ENCODE results near the gene SEC24D.
A peak's percentile ranks its signal among the peaks of the same experiment; 100 is the strongest.

The SEC24D gene

DNA sequence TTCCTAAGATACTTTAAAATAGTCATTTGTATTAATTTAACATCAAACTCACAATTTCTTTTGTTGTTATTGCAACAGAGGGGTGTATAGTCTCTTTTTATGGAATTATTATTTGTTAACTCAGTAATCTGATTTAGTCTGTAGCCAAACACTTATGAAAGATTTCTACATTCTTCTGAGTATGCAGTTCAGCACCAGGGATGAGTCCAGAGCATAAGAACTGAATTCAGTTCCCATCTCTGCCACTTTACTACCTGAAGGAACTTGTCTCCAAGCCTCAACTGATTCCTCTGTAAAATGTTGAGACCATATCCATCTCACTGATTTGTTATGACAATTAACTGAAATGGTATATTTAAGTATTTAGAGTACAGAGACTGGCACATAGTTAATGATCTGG lies 105.2 kb downstream of the SEC24D start:
- DNase-seq (ENCODE audit: extremely low read depth in 1 of 2, low read depth in 1 of 2): no peak

DNA sequence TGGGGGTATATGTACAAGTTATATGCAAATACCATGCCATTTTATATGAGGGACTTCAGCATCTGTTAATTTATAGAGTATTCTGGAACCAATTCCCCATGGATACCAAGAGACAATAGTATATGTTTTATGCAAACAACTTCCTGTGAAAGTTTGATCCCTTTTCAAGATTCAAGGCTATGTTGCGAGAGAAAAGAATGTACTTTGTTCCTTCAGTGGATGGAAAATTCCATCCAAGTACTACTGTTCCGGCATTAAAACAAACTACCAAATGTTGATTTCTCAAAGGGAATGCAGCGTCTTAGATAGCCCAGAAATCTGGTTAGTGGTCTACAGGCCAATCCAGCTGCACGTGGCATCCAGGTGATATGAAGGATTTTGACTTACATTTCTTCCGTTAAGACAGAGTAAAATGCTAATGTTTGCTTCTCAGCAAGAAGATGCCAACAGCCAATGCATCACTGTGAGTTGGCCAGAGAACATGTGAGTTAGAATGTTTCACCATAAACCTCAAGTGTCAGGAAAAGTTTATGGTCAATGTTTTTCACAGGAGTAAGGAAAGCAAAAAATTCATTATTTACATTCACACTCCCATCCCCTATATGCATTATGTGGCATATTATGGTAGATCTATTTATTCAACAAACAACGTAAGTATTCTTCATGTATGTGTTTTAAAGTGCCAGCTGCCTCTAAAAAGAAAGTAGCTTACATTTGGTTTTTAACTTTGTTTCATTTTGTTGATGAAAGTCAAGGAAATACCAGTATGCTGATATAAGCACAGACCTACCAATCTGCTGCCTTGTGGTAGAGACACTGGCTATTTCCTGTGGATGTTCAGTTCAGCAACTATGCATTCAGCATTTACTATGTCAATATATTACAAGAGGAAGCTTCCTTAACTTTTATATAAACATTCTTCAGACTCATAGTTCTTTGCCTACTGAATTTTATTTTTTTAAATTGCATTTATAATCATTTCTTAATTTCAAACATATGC lies 106.3 kb downstream of the SEC24D start:
- no peak for DNase-seq (ENCODE audit: extremely low read depth in 1 of 2, low read depth in 1 of 2)

- DNase-seq (ENCODE audit: extremely low read depth in 1 of 2, low read depth in 1 of 2): no peak
Observed at GRCh38 chr4:118727360-118727759, 108.6 kb downstream of the SEC24D start.

GRCh38 chr4:118723369-118723768 lies 112.6 kb downstream of the SEC24D start:
- DNase-seq (ENCODE audit: extremely low read depth in 1 of 2, low read depth in 1 of 2): no peak

GRCh38 chr4:118721752-118722151 lies 114.2 kb downstream of the SEC24D start:
- no peak for DNase-seq (ENCODE audit: extremely low read depth in 1 of 2, low read depth in 1 of 2)

DNA sequence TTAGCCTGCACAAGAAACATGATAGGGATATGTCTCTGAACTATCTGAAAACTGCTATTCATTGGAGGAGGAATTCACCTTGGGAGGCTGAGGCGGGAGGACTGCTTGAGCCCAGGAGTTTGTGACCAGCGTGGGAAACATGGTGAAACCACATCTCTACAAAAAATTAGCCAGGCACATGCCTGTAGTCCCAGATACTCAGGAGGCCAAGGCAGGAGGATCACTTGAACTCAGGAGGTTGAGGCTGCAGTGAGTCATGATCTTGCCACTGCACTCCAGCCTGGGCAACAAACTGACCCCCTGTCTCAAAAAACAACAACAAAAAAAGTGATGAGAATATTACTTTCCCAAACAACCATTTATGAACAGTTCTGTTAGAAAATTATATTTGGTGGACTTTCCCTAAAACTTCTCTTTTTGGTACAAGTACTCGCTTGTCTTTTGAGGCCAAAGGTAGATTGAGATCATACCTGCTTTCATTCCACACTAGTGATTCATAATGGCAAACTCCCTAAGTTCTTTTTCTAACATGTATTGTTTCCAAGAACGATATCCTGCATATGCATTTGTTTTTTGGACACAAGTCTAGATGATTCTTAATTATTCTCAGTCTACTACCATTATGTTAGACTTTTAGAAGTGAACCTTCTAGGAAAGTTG lies 117.3 kb downstream of the SEC24D start:
- DNase-seq (ENCODE audit: extremely low read depth in 1 of 2, low read depth in 1 of 2): no peak

GRCh38 chr4:118716304-118716703 lies 119.6 kb downstream of the SEC24D start:
- no peak for DNase-seq (ENCODE audit: extremely low read depth in 1 of 2, low read depth in 1 of 2)

GRCh38 chr4:118714682-118715081 lies 121.2 kb downstream of the SEC24D start:
- no peak for DNase-seq (ENCODE audit: extremely low read depth in 1 of 2, low read depth in 1 of 2)

GRCh38 chr4:118712872-118713271 lies 123.1 kb downstream of the SEC24D start:
- no peak for DNase-seq (ENCODE audit: extremely low read depth in 1 of 2, low read depth in 1 of 2)

DNA sequence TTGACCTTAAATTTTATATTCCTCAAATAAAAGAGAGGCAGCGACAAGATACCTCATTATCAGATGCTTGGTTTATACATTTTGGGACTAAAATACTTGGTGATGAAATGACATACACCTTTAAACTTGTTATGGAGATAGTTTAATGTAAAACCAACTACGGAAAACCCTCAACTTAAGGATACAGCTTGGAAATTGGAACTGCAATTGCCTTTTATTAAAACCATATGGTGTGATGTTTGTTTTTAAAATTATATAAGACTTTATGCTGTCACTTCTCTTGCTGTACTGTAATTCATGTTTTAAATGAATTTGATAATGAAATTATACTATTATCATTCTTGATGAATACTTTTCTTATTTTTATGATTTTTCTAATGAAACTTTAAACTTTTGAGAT lies 124.9 kb downstream of the SEC24D start:
- DNase-seq (ENCODE audit: extremely low read depth in 1 of 2, low read depth in 1 of 2): no peak

DNA sequence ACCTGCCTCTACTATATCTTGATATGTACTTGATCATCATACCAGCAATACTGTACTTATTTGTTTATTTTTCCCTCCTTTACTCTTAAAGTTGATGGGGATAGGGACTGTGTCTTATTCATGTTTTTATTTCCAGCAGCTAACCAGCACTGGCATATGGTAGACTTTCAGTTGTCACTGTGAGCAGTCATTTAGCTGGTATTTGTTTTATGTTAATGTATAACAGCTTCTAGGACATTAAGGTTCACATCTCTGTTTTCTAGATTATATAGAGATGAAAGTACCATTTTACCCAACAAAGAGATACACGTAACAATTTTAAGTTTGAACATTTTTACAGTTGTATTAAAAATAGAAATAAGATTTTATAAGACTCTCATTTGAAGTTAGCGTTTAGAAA lies 132.8 kb downstream of the SEC24D start:
- DNase-seq (ENCODE audit: extremely low read depth in 1 of 2, low read depth in 1 of 2): no peak

DNA sequence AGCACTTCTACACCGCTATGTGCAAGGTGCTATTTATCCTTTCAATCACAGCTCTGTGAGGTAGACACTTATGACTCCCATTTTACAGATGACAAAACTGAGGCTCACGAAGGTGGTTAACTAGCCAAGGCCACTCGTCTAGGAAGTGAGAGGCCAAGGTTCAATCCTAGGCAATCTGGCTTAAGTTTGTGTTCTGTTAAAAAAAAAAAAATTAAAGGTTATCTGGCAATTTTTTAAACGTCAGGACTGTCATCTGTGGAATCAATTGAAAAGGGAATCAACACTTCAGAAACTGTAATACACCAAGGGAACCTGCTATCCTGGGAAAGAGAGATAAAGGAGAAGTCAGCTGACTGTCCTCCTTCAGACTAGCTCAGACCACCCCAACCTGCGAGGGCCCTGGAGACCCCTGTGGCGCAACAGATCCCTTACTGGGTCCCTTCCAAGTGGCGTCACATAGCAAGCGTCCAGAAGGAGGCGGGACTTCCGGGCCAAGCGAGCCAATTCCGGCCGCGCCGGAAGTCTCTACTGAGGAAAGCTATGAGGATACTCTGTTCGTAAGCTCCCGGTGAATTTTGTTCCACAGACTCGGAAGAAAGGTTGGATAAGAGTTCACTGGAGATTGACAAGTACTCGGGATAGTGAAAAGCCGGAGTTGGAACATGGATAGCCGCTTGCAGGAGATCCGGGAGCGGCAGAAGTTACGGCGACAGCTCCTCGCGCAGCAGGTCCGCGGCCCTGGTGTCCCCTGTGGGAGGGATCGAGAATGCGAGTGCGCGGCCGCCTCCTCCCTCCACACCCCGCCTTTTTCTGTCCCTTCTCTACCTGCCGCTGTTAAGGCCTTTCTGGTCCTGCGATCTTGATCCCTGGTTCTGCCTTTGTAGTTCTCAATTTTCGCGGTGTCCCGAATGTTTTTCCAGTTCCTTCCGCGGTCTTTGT lies 150.8 kb downstream of the SEC24D start, which contains the start of gene METTL14:
Gene METTL14, plus strand, starts transcription at position 520 of the 939 bp plus-strand sequence. Its CDS starts 143 bp downstream, at position 663.
- peak; percentile 54 to 77 for DNase-seq (ENCODE audit: extremely low read depth in 1 of 2, low read depth in 1 of 2)

- no peak for DNase-seq (ENCODE audit: extremely low read depth in 1 of 2, low read depth in 1 of 2)
Observed at GRCh38 chr4:118683513-118683912, 152.4 kb downstream of the SEC24D start.

DNA sequence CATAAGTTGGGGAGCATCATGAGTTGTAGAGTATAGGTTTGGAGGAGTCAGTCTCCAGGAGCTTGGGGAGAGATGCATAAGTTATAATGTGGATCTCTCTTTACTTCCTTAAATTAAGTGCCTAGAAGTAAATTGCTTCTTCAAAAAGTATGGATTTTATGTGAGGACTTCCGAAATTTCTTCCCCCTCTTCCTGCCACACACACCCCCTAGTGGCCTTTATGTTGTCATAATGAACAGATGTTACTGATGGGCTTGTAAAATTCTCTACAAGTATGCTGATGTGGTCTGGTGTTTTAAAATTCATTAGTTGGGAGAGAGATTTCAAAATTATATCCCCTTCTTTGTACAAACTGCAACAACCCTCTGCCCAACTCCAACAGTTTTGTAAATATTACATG lies 153.0 kb downstream of the SEC24D start:
- no peak for DNase-seq (ENCODE audit: extremely low read depth in 1 of 2, low read depth in 1 of 2)

DNA sequence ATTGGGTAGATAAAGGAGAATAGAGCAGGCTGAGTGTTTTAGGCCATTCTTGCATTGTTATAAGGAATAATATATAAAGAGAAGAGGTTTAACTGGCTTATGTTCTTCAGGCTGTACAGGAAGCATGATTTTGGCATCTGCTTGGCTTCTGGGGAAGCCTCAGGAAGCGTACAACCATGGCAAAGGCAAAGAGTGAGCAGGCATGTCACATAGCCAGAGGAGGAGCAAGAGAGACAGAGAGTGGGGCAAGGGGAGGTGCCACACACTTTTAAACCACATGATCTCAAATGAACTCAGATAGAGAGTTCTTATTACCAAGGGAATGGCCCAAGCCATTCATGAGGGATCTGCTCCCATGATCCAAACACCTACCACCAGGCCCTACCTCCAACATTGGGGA lies 155.1 kb downstream of the SEC24D start:
- DNase-seq (ENCODE audit: extremely low read depth in 1 of 2, low read depth in 1 of 2): no peak

DNA sequence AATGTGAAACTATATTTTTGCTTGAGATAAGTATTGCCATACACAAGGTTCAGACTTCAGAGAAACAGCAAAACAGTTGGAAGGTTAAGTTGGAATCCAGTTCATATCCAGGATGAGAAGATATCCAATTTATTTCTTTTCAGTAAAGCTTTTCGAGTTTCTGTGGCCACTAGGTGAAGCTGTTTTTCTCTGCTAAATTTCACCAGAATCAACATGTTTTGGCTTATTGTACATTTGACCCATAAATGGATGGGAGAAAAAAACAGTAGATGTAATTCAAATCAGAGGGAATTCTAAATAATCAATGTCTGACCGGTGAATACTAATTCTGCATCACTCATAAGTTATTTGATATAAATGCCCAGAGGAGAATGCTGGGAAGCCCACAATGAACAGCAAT lies 159.8 kb downstream of the SEC24D start:
- no peak for DNase-seq (ENCODE audit: extremely low read depth in 1 of 2, low read depth in 1 of 2)
